GM12878 (cell line): Measurements from ENCODE around the gene IL1RL1. TPM values are rescaled to one million over a fixed set of nuclear protein-coding genes. Genes with fewer than 3 reads are reported as not detected.

ENCODE experiments used
- ESRRA ChIP-seq: IDR thresholded peaks from 2 replicates; pipeline ENCODE4 v1.6.1; 2012; ENCODE audit warnings: mild to moderate bottlenecking, low read length, improper control_type of control experiment
- FOXK2 ChIP-seq: fragments of 450-650 bp; IDR thresholded peaks from 2 replicates; pipeline ENCODE4 v1.6.1; 2017; ENCODE audit warnings: mild to moderate bottlenecking, moderate library complexity
- HDGF ChIP-seq: fragments of 450-650 bp; IDR thresholded peaks from 2 replicates; pipeline ENCODE4 v1.6.1; 2016; ENCODE audit warnings: antibody characterized with exemption
- NFIC ChIP-seq: IDR thresholded peaks from 2 replicates; pipeline ENCODE4 v1.6.1; 2012; ENCODE audit warnings: low read depth, mild to moderate bottlenecking, inconsistent platforms, low read length, moderate library complexity
- NFXL1 ChIP-seq: fragments of 450-650 bp; IDR thresholded peaks from 2 replicates; pipeline ENCODE4 v1.6.1; 2017; ENCODE audit warnings: antibody characterized with exemption, mild to moderate bottlenecking, borderline replicate concordance
- PAX5 ChIP-seq: IDR thresholded peaks from 2 replicates; pipeline ENCODE4 v1.6.1; 2011; ENCODE audit warnings: low read depth, low read length, borderline replicate concordance
- POLR2AphosphoS2 ChIP-seq: IDR thresholded peaks from 2 replicates; pipeline ENCODE4 v1.6.1; 2011; ENCODE audit warnings: low read depth, mild to moderate bottlenecking, low read length, improper control_type of control experiment, moderate library complexity
- POLR2AphosphoS5 ChIP-seq: IDR thresholded peaks from 2 replicates; pipeline ENCODE4 v1.6.1; 2011; ENCODE audit warnings: mild to moderate bottlenecking, low read length, inconsistent platforms
- SMAD5 ChIP-seq: IDR thresholded peaks from 2 replicates; pipeline ENCODE4 v1.6.1; 2016; ENCODE audit warnings: antibody characterized with exemption, low read depth
- SPI1 ChIP-seq: IDR thresholded peaks from 2 replicates; pipeline ENCODE4 v1.6.1; 2011; ENCODE audit warnings: low read depth, mild to moderate bottlenecking, low read length, moderate library complexity, borderline replicate concordance; ENCODE audit not compliant: insufficient read depth
- YY1 ChIP-seq: IDR thresholded peaks from 2 replicates; pipeline ENCODE4 v1.6.1; 2011; ENCODE audit warnings: low read depth, mild to moderate bottlenecking, low read length
- polyA plus RNA-seq, 11 experiments: library from polyadenylated mRNA; depleted of rRNA in 4 of 11; unstranded in 6 of 11; stranded (reverse) in 5 of 11; fragments of >200 nt; fragmentation: Nextera tagmentation in 4 of 11; fragmentation: Illumina TruSeq in 1 of 11; extraction: Ambion mirVana in 4 of 11; extraction: Trizol in 1 of 11; gene quantifications; 1 replicate in 1 of 11; 2 replicates in 10 of 11; pipeline versions ENCODE4 v1.2.1 to v1.2.3, GENCODE V29; 2011 to 2016; ENCODE audit warnings: inconsistent platforms in 2 of 11, missing spikeins in 2 of 11, low read depth in 1 of 11
- total RNA-seq, 4 experiments: library from RNA; depleted of rRNA in 3 of 4; stranded (reverse); fragments of >200 nt in 3 of 4; fragmentation: Illumina TruSeq in 1 of 4; extraction: Trizol in 1 of 4; gene quantifications; 2 replicates each; pipeline versions ENCODE4 v1.2.1 to v1.2.3, GENCODE V29; 2013 to 2021
- TF ChIP-seq, protein P1 (sequence below): fragments of 450-650 bp; IDR thresholded peaks from 2 replicates; pipeline ENCODE4 v1.6.1; 2016; ENCODE audit warnings: mild to moderate bottlenecking
- TF ChIP-seq, protein P2 (sequence below): IDR thresholded peaks from 2 replicates; pipeline ENCODE4 v1.6.1; 2012; ENCODE audit warnings: low read length, inconsistent platforms
- TF ChIP-seq, protein P3 (sequence below): fragments of 450-650 bp; IDR thresholded peaks from 2 replicates; pipeline ENCODE4 v1.6.1; 2017; ENCODE audit warnings: borderline replicate concordance
- TF ChIP-seq, protein P4 (sequence below): fragments of 450-650 bp; IDR thresholded peaks from 2 replicates; pipeline ENCODE4 v1.6.1; 2017; ENCODE audit warnings: low read depth, mild to moderate bottlenecking, moderate library complexity
- TF ChIP-seq, protein P5 (sequence below): IDR thresholded peaks from 2 replicates; pipeline ENCODE4 v1.6.1; 2012; ENCODE audit warnings: low read depth, low read length, improper control_type of control experiment

IL1RL1 gene
- total and polyA plus RNA-seq, 10 of the 15 experiments (the other 5 are each of a cell fraction or from before 2014, with no cell fraction given): 0.08 to 0.18 TPM; not detected in 8

DNA sequence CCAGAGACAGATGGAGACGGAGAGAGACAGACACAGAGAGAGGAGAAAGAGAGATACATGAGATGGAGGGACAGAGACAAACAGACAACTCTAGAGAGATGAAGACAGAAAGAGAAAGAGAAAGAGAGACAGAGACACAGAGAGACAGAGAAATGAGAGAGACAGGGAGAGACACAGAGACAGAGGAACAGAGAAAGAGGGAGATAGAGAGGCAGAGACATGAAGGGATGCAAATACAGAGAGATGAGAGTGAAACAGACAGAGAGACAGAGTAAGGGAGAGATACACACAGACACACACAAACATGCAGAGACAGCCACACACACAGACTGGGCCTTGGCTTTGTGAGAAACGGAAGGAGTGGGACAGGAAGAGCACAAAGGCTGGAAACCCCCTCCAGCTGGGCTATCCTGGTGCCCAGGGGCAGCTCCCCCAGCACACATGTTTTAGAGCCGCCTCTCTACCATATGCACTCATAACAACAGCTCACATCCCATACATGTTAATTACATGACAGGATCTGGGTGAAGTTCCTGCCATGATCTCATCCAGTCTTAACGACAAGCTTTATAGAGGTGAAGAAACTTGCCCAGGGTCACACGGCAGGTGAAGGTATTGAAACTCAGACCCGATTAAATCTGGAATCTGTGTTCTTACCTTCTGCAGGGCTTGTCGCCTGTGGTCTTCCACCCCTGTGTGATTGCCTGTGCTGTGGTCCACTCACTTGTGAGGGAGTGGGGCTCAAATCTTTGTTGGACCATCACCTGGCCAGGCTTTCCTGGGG, 76.6 kb downstream of the IL1RL1 start (continued):
- TF ChIP-seq NFIC (peak; percentile 65; the same call in 1 of the 2 replicates), SMAD5 (no peak), PAX5 (peak; percentile 44; the same call in 1 of the 2 replicates), SPI1 (0 out of 2 replicates have a peak, but pooled peaks have one; percentile 13), FOXK2 (no peak), ESRRA (no peak), HDGF (peak; percentile 94), POLR2AphosphoS2 (no peak), YY1 (no peak), POLR2AphosphoS5 (peak; percentile 56), NFXL1 (no peak)
- TF ChIP-seq, protein P1, sequence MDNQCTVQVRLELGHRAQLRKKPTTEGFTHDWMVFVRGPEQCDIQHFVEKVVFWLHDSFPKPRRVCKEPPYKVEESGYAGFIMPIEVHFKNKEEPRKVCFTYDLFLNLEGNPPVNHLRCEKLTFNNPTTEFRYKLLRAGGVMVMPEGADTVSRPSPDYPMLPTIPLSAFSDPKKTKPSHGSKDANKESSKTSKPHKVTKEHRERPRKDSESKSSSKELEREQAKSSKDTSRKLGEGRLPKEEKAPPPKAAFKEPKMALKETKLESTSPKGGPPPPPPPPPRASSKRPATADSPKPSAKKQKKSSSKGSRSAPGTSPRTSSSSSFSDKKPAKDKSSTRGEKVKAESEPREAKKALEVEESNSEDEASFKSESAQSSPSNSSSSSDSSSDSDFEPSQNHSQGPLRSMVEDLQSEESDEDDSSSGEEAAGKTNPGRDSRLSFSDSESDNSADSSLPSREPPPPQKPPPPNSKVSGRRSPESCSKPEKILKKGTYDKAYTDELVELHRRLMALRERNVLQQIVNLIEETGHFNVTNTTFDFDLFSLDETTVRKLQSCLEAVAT: 0 out of 2 replicates have a peak, but pooled peaks have one; percentile 44
- TF ChIP-seq, protein P2, sequence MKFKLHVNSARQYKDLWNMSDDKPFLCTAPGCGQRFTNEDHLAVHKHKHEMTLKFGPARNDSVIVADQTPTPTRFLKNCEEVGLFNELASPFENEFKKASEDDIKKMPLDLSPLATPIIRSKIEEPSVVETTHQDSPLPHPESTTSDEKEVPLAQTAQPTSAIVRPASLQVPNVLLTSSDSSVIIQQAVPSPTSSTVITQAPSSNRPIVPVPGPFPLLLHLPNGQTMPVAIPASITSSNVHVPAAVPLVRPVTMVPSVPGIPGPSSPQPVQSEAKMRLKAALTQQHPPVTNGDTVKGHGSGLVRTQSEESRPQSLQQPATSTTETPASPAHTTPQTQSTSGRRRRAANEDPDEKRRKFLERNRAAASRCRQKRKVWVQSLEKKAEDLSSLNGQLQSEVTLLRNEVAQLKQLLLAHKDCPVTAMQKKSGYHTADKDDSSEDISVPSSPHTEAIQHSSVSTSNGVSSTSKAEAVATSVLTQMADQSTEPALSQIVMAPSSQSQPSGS: peak; percentile 60
- TF ChIP-seq, protein P3, sequence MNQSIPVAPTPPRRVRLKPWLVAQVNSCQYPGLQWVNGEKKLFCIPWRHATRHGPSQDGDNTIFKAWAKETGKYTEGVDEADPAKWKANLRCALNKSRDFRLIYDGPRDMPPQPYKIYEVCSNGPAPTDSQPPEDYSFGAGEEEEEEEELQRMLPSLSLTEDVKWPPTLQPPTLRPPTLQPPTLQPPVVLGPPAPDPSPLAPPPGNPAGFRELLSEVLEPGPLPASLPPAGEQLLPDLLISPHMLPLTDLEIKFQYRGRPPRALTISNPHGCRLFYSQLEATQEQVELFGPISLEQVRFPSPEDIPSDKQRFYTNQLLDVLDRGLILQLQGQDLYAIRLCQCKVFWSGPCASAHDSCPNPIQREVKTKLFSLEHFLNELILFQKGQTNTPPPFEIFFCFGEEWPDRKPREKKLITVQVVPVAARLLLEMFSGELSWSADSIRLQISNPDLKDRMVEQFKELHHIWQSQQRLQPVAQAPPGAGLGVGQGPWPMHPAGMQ: no peak
- TF ChIP-seq, protein P4, sequence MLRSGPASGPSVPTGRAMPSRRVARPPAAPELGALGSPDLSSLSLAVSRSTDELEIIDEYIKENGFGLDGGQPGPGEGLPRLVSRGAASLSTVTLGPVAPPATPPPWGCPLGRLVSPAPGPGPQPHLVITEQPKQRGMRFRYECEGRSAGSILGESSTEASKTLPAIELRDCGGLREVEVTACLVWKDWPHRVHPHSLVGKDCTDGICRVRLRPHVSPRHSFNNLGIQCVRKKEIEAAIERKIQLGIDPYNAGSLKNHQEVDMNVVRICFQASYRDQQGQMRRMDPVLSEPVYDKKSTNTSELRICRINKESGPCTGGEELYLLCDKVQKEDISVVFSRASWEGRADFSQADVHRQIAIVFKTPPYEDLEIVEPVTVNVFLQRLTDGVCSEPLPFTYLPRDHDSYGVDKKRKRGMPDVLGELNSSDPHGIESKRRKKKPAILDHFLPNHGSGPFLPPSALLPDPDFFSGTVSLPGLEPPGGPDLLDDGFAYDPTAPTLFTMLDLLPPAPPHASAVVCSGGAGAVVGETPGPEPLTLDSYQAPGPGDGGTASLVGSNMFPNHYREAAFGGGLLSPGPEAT: peak; percentile 19; the same call in 1 of the 2 replicates
- TF ChIP-seq, protein P5, sequence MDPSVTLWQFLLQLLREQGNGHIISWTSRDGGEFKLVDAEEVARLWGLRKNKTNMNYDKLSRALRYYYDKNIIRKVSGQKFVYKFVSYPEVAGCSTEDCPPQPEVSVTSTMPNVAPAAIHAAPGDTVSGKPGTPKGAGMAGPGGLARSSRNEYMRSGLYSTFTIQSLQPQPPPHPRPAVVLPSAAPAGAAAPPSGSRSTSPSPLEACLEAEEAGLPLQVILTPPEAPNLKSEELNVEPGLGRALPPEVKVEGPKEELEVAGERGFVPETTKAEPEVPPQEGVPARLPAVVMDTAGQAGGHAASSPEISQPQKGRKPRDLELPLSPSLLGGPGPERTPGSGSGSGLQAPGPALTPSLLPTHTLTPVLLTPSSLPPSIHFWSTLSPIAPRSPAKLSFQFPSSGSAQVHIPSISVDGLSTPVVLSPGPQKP: no peak
